ENCODE results near the gene EYS. TPM values are rescaled to one million over a fixed set of nuclear protein-coding genes. Genes with fewer than 3 reads are reported as not detected.

EYS gene
- total RNA-seq, 1 experiment from 2014 or later, result not detected

GRCh38 chr6:64644024-64644423 is 1063.0 kb downstream of the EYS start:
- no peaks in the 10 kb centered on the region for H3K4me1 ChIP-seq (ENCODE audit: insufficient read depth, low read length)
- H3K27ac ChIP-seq (ENCODE audit: insufficient read length, low read depth, low read length), result no peak overlapping the region
- H3K36me3 Mint-ChIP-seq (ENCODE audit: insufficient read depth in 1 of 3, low read depth in 3 of 3), result no peaks in the 10 kb centered on the region; a peak in 1 of 7 replicates
- H4K8ac ChIP-seq (replicated peaks; ENCODE audit: insufficient read length, low read depth, low read length), result no peak overlapping the region
- no peak overlapping the region for H3K14ac ChIP-seq (ENCODE audit: insufficient read depth, low read length)
- H3K4me3 Mint-ChIP-seq, result no peak overlapping the region
- H2AK5ac ChIP-seq (ENCODE audit: insufficient read length, low read length), result no peak overlapping the region
- H3K18ac ChIP-seq (ENCODE audit: insufficient read length, low read depth, low read length), result no peak overlapping the region
- no peak overlapping the region for H2BK15ac ChIP-seq (ENCODE audit: low read depth, low read length)
- no peak overlapping the region for H3K56ac ChIP-seq (ENCODE audit: insufficient read length, low read depth, low read length)
- no CpG with 5 or more reads among the region's 1 CpG for WGBS (ENCODE audit: extremely low coverage, insufficient read length, low lambda C conversion rate)
- H4K5ac ChIP-seq (ENCODE audit: insufficient read length, low read depth, low read length), result no peak overlapping the region
- H2BK5ac ChIP-seq (ENCODE audit: insufficient read length, low read length), result no peak overlapping the region
- H2BK120ac ChIP-seq (ENCODE audit: low read depth, low read length, poor library complexity, severe bottlenecking), result no peak overlapping the region
- H2BK20ac ChIP-seq (ENCODE audit: low read depth, low read length, poor library complexity, severe bottlenecking), result no peak overlapping the region
- no peaks in the 10 kb centered on the region for H4K20me1 ChIP-seq (ENCODE audit: control insufficient read depth, insufficient read depth, insufficient read length)
- H3T11ph ChIP-seq (ENCODE audit: low read length), result no peak overlapping the region
- H3K23me2 ChIP-seq (ENCODE audit: insufficient read length, low read depth, low read length, poor library complexity, severe bottlenecking), result no peaks in the 10 kb centered on the region
- no peak overlapping the region for H4K91ac ChIP-seq (ENCODE audit: insufficient read length, low read depth, low read length)
- H3K9me3 Mint-ChIP-seq, result peaks cover 0 to 7% of the 10 kb centered on the region in 2 experiments; a peak in 3 of 5 replicates
- H3K79me1 ChIP-seq (ENCODE audit: insufficient read depth, low read depth, low read length, poor library complexity, severe bottlenecking), result no peaks in the 10 kb centered on the region
- H3K79me2 ChIP-seq (ENCODE audit: insufficient read depth, low read length), result no peaks in the 10 kb centered on the region
- TF ChIP-seq CTCF (conservative IDR thresholded peaks at IDR 0.05), result no peak
- H3K23ac ChIP-seq (ENCODE audit: insufficient read length, low read depth, low read length), result no peak overlapping the region
- H3K27me3 ChIP-seq (ENCODE audit: insufficient read depth, low read length), result no peaks in the 10 kb centered on the region
- H3K4ac ChIP-seq (ENCODE audit: low read depth, low read length), result no peak overlapping the region
- no peak overlapping the region for H2AFZ ChIP-seq (ENCODE audit: low read length)
- no peak overlapping the region for H3K9ac ChIP-seq (ENCODE audit: extremely low read depth, insufficient read length, low read length)
- H3K9me3 ChIP-seq (ENCODE audit: control insufficient read depth, low read depth, low read length), result no peaks in the 10 kb centered on the region
- DNase-seq, result no peak
- no peak overlapping the region for H3K27ac Mint-ChIP-seq
- peaks cover 3 to 6% of the 10 kb centered on the region in 2 experiments; a peak in 3 of 4 replicates for H3K4me1 Mint-ChIP-seq
- no peak overlapping the region for H2BK12ac ChIP-seq (ENCODE audit: insufficient read length, low read depth, low read length)
- no peak overlapping the region for H3K4me2 ChIP-seq (ENCODE audit: insufficient read depth, insufficient read length, low read length)
- no peaks in the 10 kb centered on the region for H3K27me3 Mint-ChIP-seq (ENCODE audit: low read depth)
